HepG2 (cell line): ENCODE data around the gene CTSO. TPM values are rescaled to one million over a fixed set of nuclear protein-coding genes. Genes with fewer than 3 reads are reported as not detected.

Experiments used
- ATAC-seq: fragments of 200-7000 bp; cut with Tn5 transposase; 3 replicates; pipeline ENCODE4 v1.9.1; 2020; ENCODE audit warnings: mild to moderate bottlenecking, moderate library complexity
- BruUV-seq: library from RNA; stranded (reverse); fragments of 400-500 nt; replicated peaks from 2 replicates; lab custom pipeline; 2021; lab: Mats Ljungman, UMichigan
- CTCF ChIA-PET: fragments of 300-600 bp; formaldehyde crosslinking; extraction: SDS; loops from one replicate; lab custom pipeline; 2021; ENCODE audit warnings: low total read pairs, inconsistent platforms, low intra/inter-chr PET ratio; lab: Yijun Ruan, JAX
- POLR2A ChIA-PET: fragments of 350-600 bp; sonication (Branson Sonifier 250); formaldehyde crosslinking; loops from one replicate; lab custom pipeline; 2020; ENCODE audit warnings: antibody characterized with exemption, inconsistent platforms; lab: Yijun Ruan, JAX
- DNase-seq: peaks from one replicate; pipeline ENCODE4 v3.0.0-alpha.2; 2015; ENCODE audit warnings: low spot score
- FAIRE-seq: peaks from 3 replicates; lab custom pipeline; 2011; peaks lifted over from hg19 to GRCh38; lab: Jason Lieb, UNC
- H2AFZ ChIP-seq: one replicate; pipeline ENCODE4 v1.6.1; 2011; ENCODE audit warnings: low read length, inconsistent platforms
- H3K27ac ChIP-seq: fragments of 300-600 bp; 3 replicates; pipeline ENCODE4 v1.8.0; 2011; ENCODE audit warnings: mixed run types, mild to moderate bottlenecking, mixed read lengths, low read length, inconsistent platforms; ENCODE audit not compliant: insufficient read depth; ENCODE audit errors: extremely low read length
- H3K27me3 ChIP-seq, 2 experiments: fragments of 200-600 bp in 1 of 2; 2 replicates in 1 of 2; 3 replicates in 1 of 2; pipeline versions ENCODE4 v1.6.0 to v1.8.0; 2011; ENCODE audit warnings: low read length in 2 of 2, mild to moderate bottlenecking in 2 of 2, moderate library complexity in 2 of 2, inconsistent platforms in 1 of 2; ENCODE audit not compliant: insufficient read depth in 2 of 2, control insufficient read depth in 1 of 2
- H3K36me3 ChIP-seq, 2 experiments: fragments of 200-600 bp in 1 of 2; replicated peaks in 1 of 2; 2 replicates in 1 of 2; 3 replicates in 1 of 2; pipeline versions ENCODE4 v1.5.1 to v1.8.0; 2011; ENCODE audit warnings: low read length in 2 of 2, inconsistent platforms in 1 of 2; ENCODE audit not compliant: insufficient read depth in 2 of 2, control insufficient read depth in 1 of 2
- H3K4me1 ChIP-seq: 2 replicates; pipeline ENCODE4 v1.5.1; 2012; ENCODE audit warnings: low read length, inconsistent platforms; ENCODE audit not compliant: insufficient read depth
- H3K4me2 ChIP-seq: 2 replicates; pipeline ENCODE4 v1.6.0; 2011; ENCODE audit warnings: low read depth, low read length, inconsistent platforms
- H3K4me3 ChIP-seq, 3 experiments: fragments of 200-600 bp in 1 of 3; sonication (generic), shearing (Covaris generic) in 1 of 3; replicated peaks in 1 of 3; 2 replicates each; pipeline ENCODE4 v1.5.1; 2011 to 2016; ENCODE audit warnings: low read length in 3 of 3, inconsistent platforms in 2 of 3, low read depth in 2 of 3, mild to moderate bottlenecking in 2 of 3, control low read depth in 1 of 3, mixed read lengths in 1 of 3; ENCODE audit not compliant: insufficient read depth in 1 of 3
- H3K79me2 ChIP-seq: one replicate; pipeline ENCODE4 v1.6.1; 2011; ENCODE audit warnings: low read length, inconsistent platforms; ENCODE audit not compliant: insufficient read depth
- H3K9ac ChIP-seq: 2 replicates; pipeline ENCODE4 v1.6.0; 2011; ENCODE audit warnings: mild to moderate bottlenecking, low read depth, low read length, inconsistent platforms; ENCODE audit not compliant: insufficient read depth
- H3K9me3 ChIP-seq: 2 replicates; pipeline ENCODE4 v1.5.1; 2012; ENCODE audit warnings: mild to moderate bottlenecking, low read length
- H4K20me1 ChIP-seq: 2 replicates; pipeline ENCODE4 v1.6.0; 2011; ENCODE audit warnings: inconsistent platforms, mild to moderate bottlenecking, low read length, moderate library complexity; ENCODE audit not compliant: insufficient read depth
- ATAD3A ChIP-seq: sonication (generic); formaldehyde crosslinking; IDR thresholded peaks from 2 replicates; pipeline ENCODE4 v1.4.0; 2020; ENCODE audit warnings: missing genetic modification reagents
- EHMT2 ChIP-seq: fragments of 200-600 bp; sonication (generic); IDR thresholded peaks from 2 replicates; pipeline ENCODE4 v1.7.0; 2017; ENCODE audit warnings: antibody characterized with exemption, low read depth, low read length, borderline replicate concordance
- KDM6A ChIP-seq: IDR thresholded peaks from 2 replicates; pipeline ENCODE4 v1.6.1; 2016; ENCODE audit warnings: low read depth
- KMT2A ChIP-seq: sonication (generic); formaldehyde crosslinking; IDR thresholded peaks from 2 replicates; pipeline ENCODE4 v1.4.0; 2020; ENCODE audit warnings: missing genetic modification reagents
- PCBP2 ChIP-seq: fragments of 200-400 bp; formaldehyde crosslinking; optimal IDR thresholded peaks from 2 replicates; pipeline ENCODE3; 2018; ENCODE audit warnings: low read length, low read depth; ENCODE audit not compliant: poor library complexity, severe bottlenecking
- PHF20 ChIP-seq: sonication (generic); formaldehyde crosslinking; IDR thresholded peaks from 2 replicates; pipeline ENCODE4 v1.5.0; 2020; ENCODE audit warnings: mild to moderate bottlenecking, missing genetic modification reagents
- SNAPC2 ChIP-seq: sonication (generic); formaldehyde crosslinking; IDR thresholded peaks from 2 replicates; pipeline ENCODE4 v1.8.1; 2022; ENCODE audit warnings: mild to moderate bottlenecking, missing genetic modification reagents
- SUZ12 ChIP-seq: fragments of 150-350 bp; IDR thresholded peaks from 2 replicates; pipeline ENCODE4 v1.6.1; 2014; ENCODE audit warnings: low read depth, low read length
- TRIM24 ChIP-seq: sonication (generic); formaldehyde crosslinking; IDR thresholded peaks from 2 replicates; pipeline ENCODE4 v1.8.0; 2022; ENCODE audit warnings: mild to moderate bottlenecking, missing genetic modification reagents
- ZNF256 ChIP-seq: sonication (generic); formaldehyde crosslinking; conservative IDR thresholded peaks from 2 replicates; pipeline ENCODE4 v1.4.0; 2020; ENCODE audit warnings: missing genetic modification reagents
- ZNF317 ChIP-seq: sonication (generic); formaldehyde crosslinking; IDR thresholded peaks from 2 replicates; pipeline ENCODE4 v1.5.0; 2020; ENCODE audit warnings: mild to moderate bottlenecking, missing genetic modification reagents
- ZNF678 ChIP-seq: sonication (generic); formaldehyde crosslinking; IDR thresholded peaks from 2 replicates; pipeline ENCODE4 v1.4.0; 2020; ENCODE audit warnings: mild to moderate bottlenecking, missing genetic modification reagents
- ZNF780A ChIP-seq: sonication (generic); formaldehyde crosslinking; IDR thresholded peaks from 2 replicates; pipeline ENCODE4 v1.8.0; 2022; ENCODE audit warnings: mild to moderate bottlenecking, missing genetic modification reagents, moderate library complexity
- WGBS: methylation state at CpG from one replicate; pipeline ENCODE4 v1.1.6; 2017; ENCODE audit warnings: low lambda C conversion rate; 5-methylcytosine and 5-hydroxymethylcytosine counted together
- in situ Hi-C: cut with HindIII; loops from 2 replicates; pipeline ENCODE4 v1.10.0; 2017; ENCODE audit warnings: low pct_unique_long_range_greater_than_20kb; ENCODE audit not compliant: extremely low pct_ligation_motif_present
- intact Hi-C: fragments of 100-400 bp; cut with micrococcal nuclease; formaldehyde crosslinking; loops from one replicate; pipeline ENCODE4 v1.10.0; 2022; ENCODE audit not compliant: unreplicated experiment
- polyA plus RNA-seq, 8 experiments: library from polyadenylated mRNA; depleted of rRNA in 3 of 8; stranded (reverse) in 7 of 8; unstranded in 1 of 8; fragments of >200 nt; fragmentation: Illumina TruSeq in 4 of 8; extraction: Trizol in 4 of 8; gene quantifications; 2 replicates each; pipeline versions ENCODE4 v1.2.1 to v1.2.3, GENCODE V29; 2011 to 2016; ENCODE audit warnings: low read depth in 4 of 8, missing spikeins in 1 of 8, mixed read lengths in 1 of 8; ENCODE audit not compliant: insufficient read depth in 1 of 8
- total RNA-seq, 5 experiments: library from RNA; depleted of rRNA; stranded (reverse); fragments of >200 nt; fragmentation: Illumina TruSeq; extraction: Trizol; gene quantifications; 2 replicates each; pipeline ENCODE4 v1.2.3, GENCODE V29; 2016; ENCODE audit warnings: low read depth in 1 of 5
- TF ChIP-seq, protein P1 (sequence below): IDR thresholded peaks from 2 replicates; pipeline ENCODE4 v1.6.1; 2016; ENCODE audit warnings: mild to moderate bottlenecking
- TF ChIP-seq, protein P2 (sequence below): sonication (generic); formaldehyde crosslinking; IDR thresholded peaks from 2 replicates; pipeline ENCODE4 v1.8.0; 2022; ENCODE audit warnings: missing genetic modification reagents, mild to moderate bottlenecking, moderate library complexity, borderline replicate concordance
- TF ChIP-seq, protein P3 (sequence below): sonication (generic); formaldehyde crosslinking; IDR thresholded peaks from 2 replicates; pipeline ENCODE4 v1.5.0; 2020; ENCODE audit warnings: missing genetic modification reagents

Gene CTSO
- total and polyA plus RNA-seq, 2 of the 13 experiments (the other 11 are each of a cell fraction or from before 2014, with no cell fraction given), result 0.07 to 0.17 TPM

DNA sequence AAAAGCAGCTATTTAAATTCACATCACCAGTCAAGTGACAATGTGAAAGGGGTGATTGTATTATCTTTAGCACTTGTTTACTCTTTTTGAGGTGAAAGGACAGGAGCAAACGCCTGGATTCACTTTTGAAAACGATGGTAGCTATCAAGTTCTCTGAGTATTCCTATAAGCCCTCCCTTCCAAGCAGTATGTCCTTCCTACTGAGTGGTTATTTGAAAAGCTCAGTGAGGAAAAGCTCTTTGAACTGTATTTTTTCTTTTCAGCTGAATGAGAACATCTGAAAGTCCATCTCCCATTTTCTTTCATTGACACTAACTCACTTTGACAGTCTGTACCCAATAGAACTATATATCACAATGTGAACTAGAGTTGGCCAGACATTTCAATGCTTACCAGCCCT lies 9.1 kb upstream of the CTSO start:
- Histone ChIP-seq H3K79me2 (no peaks in the 10 kb centered on the region), H3K4me1 (no peaks in the 10 kb centered on the region), H3K9ac (no peak overlapping the region), H4K20me1 (no peaks in the 10 kb centered on the region), H3K4me3 (no peak overlapping the region), H3K27ac (no peak overlapping the region), H3K9me3 (no peaks in the 10 kb centered on the region), H3K27me3 (no peaks in the 10 kb centered on the region), H3K4me2 (no peak overlapping the region), H2AFZ (no peak overlapping the region)
- DNase-seq (no peak), FAIRE-seq (no peak)
- 0% methylated on average over 2 of the region's 2 CpGs for WGBS
- ChIA-PET CTCF (no interaction called here), POLR2A (no interaction called here)
- in situ Hi-C loops, result no loop called here
- intact Hi-C loops, result no loop called here
- TF ChIP-seq ZNF256 (CRISPR knock-in tag) (no peak), SNAPC2 (no peak), EHMT2 (no peak), PHF20 (no peak), SUZ12 (no peak), ZNF317 (CRISPR knock-in tag) (no peak)
- TF ChIP-seq, all 625 proteins: peak for 0
- H3K36me3 ChIP-seq, result no peaks in the 10 kb centered on the region
- BruUV-seq, result no TSS peak
- no peak for ATAC-seq

DNA sequence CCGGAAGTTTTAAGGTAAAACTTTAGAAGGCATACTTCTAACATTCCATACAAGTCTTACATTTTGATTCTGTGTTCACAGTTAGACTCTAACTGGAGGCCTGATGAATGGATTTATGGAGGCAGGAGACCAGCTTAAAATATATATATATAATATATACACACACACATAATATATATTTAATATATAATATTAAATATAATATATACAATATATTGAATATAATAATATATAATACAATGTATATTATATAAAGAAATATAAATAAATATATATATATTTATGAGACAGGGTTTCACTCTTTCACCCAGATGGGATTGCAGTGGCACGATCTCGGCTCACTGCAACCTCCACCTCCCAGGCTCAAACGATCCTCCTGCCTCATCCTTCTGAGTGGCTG lies 7.9 kb upstream of the CTSO start:
- BruUV-seq, result no TSS peak
- H3K9ac ChIP-seq, result no peak overlapping the region
- no peaks in the 10 kb centered on the region for H3K36me3 ChIP-seq
- intact Hi-C loops (no loop called here), in situ Hi-C loops (no loop called here)
- POLR2A ChIA-PET, result no interaction called here
- H3K4me2 ChIP-seq, result no peak overlapping the region
- no peaks in the 10 kb centered on the region for H3K9me3 ChIP-seq
- H3K27ac ChIP-seq, result no peak overlapping the region
- H3K27me3 ChIP-seq, result no peaks in the 10 kb centered on the region
- FAIRE-seq (no peak), ATAC-seq (no peak), DNase-seq (no peak)
- H4K20me1 ChIP-seq, result no peaks in the 10 kb centered on the region
- no peaks in the 10 kb centered on the region for H3K4me1 ChIP-seq
- no peaks in the 10 kb centered on the region for H3K79me2 ChIP-seq
- WGBS, result 46% methylated on average over 4 of the region's 4 CpGs
- no peak overlapping the region for H3K4me3 ChIP-seq
- H2AFZ ChIP-seq, result no peak overlapping the region
- CTCF ChIA-PET, result no interaction called here
- TF ChIP-seq, protein P1, sequence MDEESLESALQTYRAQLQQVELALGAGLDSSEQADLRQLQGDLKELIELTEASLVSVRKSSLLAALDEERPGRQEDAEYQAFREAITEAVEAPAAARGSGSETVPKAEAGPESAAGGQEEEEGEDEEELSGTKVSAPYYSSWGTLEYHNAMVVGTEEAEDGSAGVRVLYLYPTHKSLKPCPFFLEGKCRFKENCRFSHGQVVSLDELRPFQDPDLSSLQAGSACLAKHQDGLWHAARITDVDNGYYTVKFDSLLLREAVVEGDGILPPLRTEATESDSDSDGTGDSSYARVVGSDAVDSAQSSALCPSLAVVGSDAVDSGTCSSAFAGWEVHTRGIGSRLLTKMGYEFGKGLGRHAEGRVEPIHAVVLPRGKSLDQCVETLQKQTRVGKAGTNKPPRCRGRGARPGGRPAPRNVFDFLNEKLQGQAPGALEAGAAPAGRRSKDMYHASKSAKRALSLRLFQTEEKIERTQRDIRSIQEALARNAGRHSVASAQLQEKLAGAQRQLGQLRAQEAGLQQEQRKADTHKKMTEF (CRISPR knock-in tag), result no peak
- TF ChIP-seq, protein P2, sequence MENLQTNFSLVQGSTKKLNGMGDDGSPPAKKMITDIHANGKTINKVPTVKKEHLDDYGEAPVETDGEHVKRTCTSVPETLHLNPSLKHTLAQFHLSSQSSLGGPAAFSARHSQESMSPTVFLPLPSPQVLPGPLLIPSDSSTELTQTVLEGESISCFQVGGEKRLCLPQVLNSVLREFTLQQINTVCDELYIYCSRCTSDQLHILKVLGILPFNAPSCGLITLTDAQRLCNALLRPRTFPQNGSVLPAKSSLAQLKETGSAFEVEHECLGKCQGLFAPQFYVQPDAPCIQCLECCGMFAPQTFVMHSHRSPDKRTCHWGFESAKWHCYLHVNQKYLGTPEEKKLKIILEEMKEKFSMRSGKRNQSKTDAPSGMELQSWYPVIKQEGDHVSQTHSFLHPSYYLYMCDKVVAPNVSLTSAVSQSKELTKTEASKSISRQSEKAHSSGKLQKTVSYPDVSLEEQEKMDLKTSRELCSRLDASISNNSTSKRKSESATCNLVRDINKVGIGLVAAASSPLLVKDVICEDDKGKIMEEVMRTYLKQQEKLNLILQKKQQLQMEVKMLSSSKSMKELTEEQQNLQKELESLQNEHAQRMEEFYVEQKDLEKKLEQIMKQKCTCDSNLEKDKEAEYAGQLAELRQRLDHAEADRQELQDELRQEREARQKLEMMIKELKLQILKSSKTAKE, result no peak
- TF ChIP-seq ATAD3A (CRISPR knock-in tag) (no peak), ZNF780A (CRISPR knock-in tag) (no peak), KMT2A (no peak), TRIM24 (no peak), PCBP2 (no peak), KDM6A (CRISPR knock-in tag) (no peak), ZNF678 (CRISPR knock-in tag) (no peak)
- TF ChIP-seq, protein P3, sequence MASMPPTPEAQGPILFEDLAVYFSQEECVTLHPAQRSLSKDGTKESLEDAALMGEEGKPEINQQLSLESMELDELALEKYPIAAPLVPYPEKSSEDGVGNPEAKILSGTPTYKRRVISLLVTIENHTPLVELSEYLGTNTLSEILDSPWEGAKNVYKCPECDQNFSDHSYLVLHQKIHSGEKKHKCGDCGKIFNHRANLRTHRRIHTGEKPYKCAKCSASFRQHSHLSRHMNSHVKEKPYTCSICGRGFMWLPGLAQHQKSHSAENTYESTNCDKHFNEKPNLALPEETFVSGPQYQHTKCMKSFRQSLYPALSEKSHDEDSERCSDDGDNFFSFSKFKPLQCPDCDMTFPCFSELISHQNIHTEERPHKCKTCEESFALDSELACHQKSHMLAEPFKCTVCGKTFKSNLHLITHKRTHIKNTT (CRISPR knock-in tag), result no peak
